SU-DHL-6 (cell line): ENCODE measurements around the gene FRY.

Experiments used
- H2AFZ ChIP-seq: fragments of 200-600 bp; sonication (generic); 2 replicates; pipeline ENCODE4 v1.6.1; 2014; ENCODE audit warnings: low read depth, mild to moderate bottlenecking, moderate library complexity, mixed read lengths, antibody characterized with exemption, low read length; ENCODE audit not compliant: severe bottlenecking
- H3F3A ChIP-seq: fragments of 200-600 bp; shearing (Covaris generic); 2 replicates; pipeline ENCODE4 v1.6.0; 2016; ENCODE audit warnings: antibody characterized with exemption, mild to moderate bottlenecking; ENCODE audit not compliant: insufficient read depth
- H3K27ac ChIP-seq: fragments of 200-600 bp; sonication (generic); 2 replicates; pipeline ENCODE4 v1.5.1; 2016; ENCODE audit warnings: low read depth, mild to moderate bottlenecking, low read length, moderate library complexity, mixed read lengths
- H3K27me3 ChIP-seq: fragments of 200-600 bp; sonication (generic), shearing (Covaris generic); 2 replicates; pipeline ENCODE4 v1.6.0; 2014; ENCODE audit warnings: mild to moderate bottlenecking, low read length
- H3K36me3 ChIP-seq: fragments of 200-600 bp; sonication (generic); 2 replicates; pipeline ENCODE4 v1.6.1; 2014; ENCODE audit warnings: mild to moderate bottlenecking, low read length, mixed read lengths
- H3K4me2 ChIP-seq: fragments of 300-600, 200-600 bp; shearing (Covaris generic), sonication (generic); 2 replicates; pipeline ENCODE4 v1.6.0; 2014; ENCODE audit warnings: low read length, low read depth, mild to moderate bottlenecking; ENCODE audit not compliant: poor library complexity, severe bottlenecking
- H3K4me3 ChIP-seq: fragments of 200-600 bp; sonication (generic); 2 replicates; pipeline ENCODE4 v1.5.1; 2014; ENCODE audit warnings: antibody characterized with exemption, low read length, mild to moderate bottlenecking, mixed read lengths; ENCODE audit not compliant: insufficient read depth, poor library complexity, severe bottlenecking
- H3K79me2 ChIP-seq: fragments of 200-600 bp; sonication (generic); 2 replicates; pipeline ENCODE4 v1.6.1; 2014; ENCODE audit warnings: mild to moderate bottlenecking, low read length, moderate library complexity; ENCODE audit not compliant: insufficient read depth
- H3K9ac ChIP-seq: fragments of 200-600 bp; sonication (generic); 2 replicates; pipeline ENCODE4 v1.7.0; 2014; ENCODE audit warnings: mild to moderate bottlenecking, low read length
- H3K9me2 ChIP-seq: fragments of 200-600 bp; sonication (generic); replicated peaks from 2 replicates; pipeline ENCODE4 v1.6.1; 2014; ENCODE audit warnings: low read length; ENCODE audit not compliant: insufficient read depth
- H3K9me3 ChIP-seq: fragments of 200-600 bp; sonication (generic); 2 replicates; pipeline ENCODE4 v1.6.1; 2014; ENCODE audit warnings: low read length, mixed read lengths; ENCODE audit not compliant: insufficient read depth
- H4K20me1 ChIP-seq: fragments of 200-600 bp; sonication (generic); 2 replicates; pipeline ENCODE4 v1.6.1; 2014; ENCODE audit warnings: low read depth, mild to moderate bottlenecking, antibody characterized with exemption, low read length, moderate library complexity, mixed read lengths
- EZH2phosphoT487 ChIP-seq: fragments of 200-600 bp; sonication (generic), shearing (Covaris generic); conservative IDR thresholded peaks from 2 replicates; pipeline ENCODE4 v1.6.1; 2018; ENCODE audit warnings: mild to moderate bottlenecking, antibody characterized with exemption, low read length, moderate library complexity, mixed read lengths
- TF ChIP-seq, protein P1 (sequence below): fragments of 200-600 bp; sonication (generic); IDR thresholded peaks from one replicate; pipeline ENCODE4 v1.5.1; 2017; ENCODE audit warnings: antibody characterized with exemption, mild to moderate bottlenecking, low read length, moderate library complexity; ENCODE audit not compliant: insufficient read depth, poor library complexity, severe bottlenecking

The FRY gene

DNA sequence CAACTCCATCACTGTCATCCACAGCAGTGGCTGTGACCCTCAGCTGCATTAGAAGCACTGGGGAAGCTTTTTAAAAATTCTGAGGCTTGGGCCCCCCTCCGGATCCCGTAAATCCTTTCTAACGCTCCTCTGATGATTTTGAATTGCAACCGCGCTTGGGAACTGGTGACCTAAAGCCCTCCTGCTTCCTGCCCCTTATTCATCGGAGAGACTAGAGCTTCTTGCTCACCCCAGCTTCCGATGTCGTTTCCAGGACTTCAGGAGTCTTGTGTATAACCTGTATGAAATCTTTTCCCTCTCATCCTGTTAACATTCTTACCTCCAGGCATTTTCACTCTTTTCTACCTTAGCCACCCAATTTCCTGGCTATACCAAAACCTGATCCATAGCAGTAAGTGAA, 268.8 kb downstream of the FRY start:
- Histone ChIP-seq H3K4me2 (no peak overlapping the region), H3K27ac (no peak overlapping the region), H2AFZ (no peak overlapping the region), H3K79me2 (no peaks in the 10 kb centered on the region), H4K20me1 (no peaks in the 10 kb centered on the region), H3K36me3 (no peaks in the 10 kb centered on the region), H3K9ac (no peak overlapping the region), H3K9me2 (no peaks in the 10 kb centered on the region), H3F3A (no peaks in the 10 kb centered on the region), H3K4me3 (no peak overlapping the region), H3K27me3 (no peaks in the 10 kb centered on the region), H3K9me3 (no peaks in the 10 kb centered on the region)
- no peak for TF ChIP-seq EZH2phosphoT487
- TF ChIP-seq, protein P1, sequence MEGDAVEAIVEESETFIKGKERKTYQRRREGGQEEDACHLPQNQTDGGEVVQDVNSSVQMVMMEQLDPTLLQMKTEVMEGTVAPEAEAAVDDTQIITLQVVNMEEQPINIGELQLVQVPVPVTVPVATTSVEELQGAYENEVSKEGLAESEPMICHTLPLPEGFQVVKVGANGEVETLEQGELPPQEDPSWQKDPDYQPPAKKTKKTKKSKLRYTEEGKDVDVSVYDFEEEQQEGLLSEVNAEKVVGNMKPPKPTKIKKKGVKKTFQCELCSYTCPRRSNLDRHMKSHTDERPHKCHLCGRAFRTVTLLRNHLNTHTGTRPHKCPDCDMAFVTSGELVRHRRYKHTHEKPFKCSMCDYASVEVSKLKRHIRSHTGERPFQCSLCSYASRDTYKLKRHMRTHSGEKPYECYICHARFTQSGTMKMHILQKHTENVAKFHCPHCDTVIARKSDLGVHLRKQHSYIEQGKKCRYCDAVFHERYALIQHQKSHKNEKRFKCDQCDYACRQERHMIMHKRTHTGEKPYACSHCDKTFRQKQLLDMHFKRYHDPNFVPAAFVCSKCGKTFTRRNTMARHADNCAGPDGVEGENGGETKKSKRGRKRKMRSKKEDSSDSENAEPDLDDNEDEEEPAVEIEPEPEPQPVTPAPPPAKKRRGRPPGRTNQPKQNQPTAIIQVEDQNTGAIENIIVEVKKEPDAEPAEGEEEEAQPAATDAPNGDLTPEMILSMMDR, result no peak

DNA sequence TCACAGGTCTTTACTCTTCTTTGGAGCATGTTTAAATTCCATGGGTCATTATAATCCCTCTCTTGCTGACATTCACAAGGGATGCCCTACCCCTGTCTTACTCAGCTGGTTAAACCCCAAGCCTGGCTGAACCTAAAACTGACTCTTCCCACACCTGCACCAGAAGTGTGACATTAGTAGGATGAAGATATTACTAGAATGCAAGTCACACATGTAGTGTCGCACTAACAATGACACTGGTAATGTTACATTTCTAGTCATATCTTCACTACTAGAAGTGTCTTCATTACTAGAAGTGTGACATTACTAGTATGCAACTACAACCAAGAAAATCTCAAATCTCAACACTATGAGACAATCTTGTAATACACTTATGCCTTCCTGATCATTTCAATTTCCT, 269.3 kb downstream of the FRY start:
- Histone ChIP-seq H4K20me1 (no peaks in the 10 kb centered on the region), H3K4me2 (no peak overlapping the region), H3F3A (no peaks in the 10 kb centered on the region), H3K36me3 (no peaks in the 10 kb centered on the region), H3K9me3 (no peaks in the 10 kb centered on the region), H2AFZ (no peak overlapping the region), H3K27ac (no peak overlapping the region), H3K27me3 (no peaks in the 10 kb centered on the region), H3K79me2 (no peaks in the 10 kb centered on the region), H3K9me2 (no peaks in the 10 kb centered on the region), H3K4me3 (no peak overlapping the region), H3K9ac (no peak overlapping the region)
- no peak for TF ChIP-seq EZH2phosphoT487
- TF ChIP-seq, protein P1, result no peak

DNA sequence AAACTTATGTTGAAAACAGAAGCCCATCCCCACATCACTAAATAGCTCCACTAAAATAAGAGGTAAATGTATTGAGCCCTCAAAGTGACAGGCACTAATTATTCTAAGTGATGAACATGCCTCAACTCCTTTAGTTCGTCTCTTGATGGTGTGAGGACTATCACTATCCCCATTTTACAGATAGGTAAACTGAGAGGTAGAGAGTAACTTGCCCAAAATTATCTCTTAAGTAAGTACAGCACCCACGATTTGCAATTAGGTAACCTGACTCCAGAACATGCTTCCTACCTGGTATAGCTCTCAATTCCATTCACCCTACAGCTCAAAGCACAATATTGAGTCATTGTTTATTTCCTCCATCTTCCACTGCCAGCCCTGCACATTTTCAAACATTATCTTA, 270.9 kb downstream of the FRY start:
- Histone ChIP-seq H3K79me2 (no peaks in the 10 kb centered on the region), H3K4me3 (no peak overlapping the region), H3K9ac (no peak overlapping the region), H2AFZ (no peak overlapping the region), H3K4me2 (no peak overlapping the region), H3F3A (no peaks in the 10 kb centered on the region), H3K9me3 (no peaks in the 10 kb centered on the region), H3K36me3 (no peaks in the 10 kb centered on the region), H3K27ac (no peak overlapping the region), H3K9me2 (no peaks in the 10 kb centered on the region), H3K27me3 (no peaks in the 10 kb centered on the region), H4K20me1 (no peaks in the 10 kb centered on the region)
- no peak for TF ChIP-seq EZH2phosphoT487
- TF ChIP-seq, protein P1, result no peak
